Liver (tissue), 9 donors: ENCODE results near the gene SRP14. TPM values are rescaled to one million over a fixed set of nuclear protein-coding genes. Genes with fewer than 3 reads are reported as not detected.

ENCODE experiments used
- DNase-seq: peaks from one replicate; pipeline ENCODE4 v3.0.0-alpha.2; 2017; ENCODE audit warnings: low spot score
- H3K27ac ChIP-seq, 2 donors: one replicate each; pipeline ENCODE4 v1.7.0; 2013; ENCODE audit warnings: inconsistent platforms in 2 of 2, low read length in 2 of 2, control low read depth in 1 of 2, low read depth in 1 of 2, mild to moderate bottlenecking in 1 of 2
- H3K27me3 ChIP-seq, 4 donors: one replicate each; pipeline versions ENCODE4 v1.6.1 to v1.7.0; 2013; ENCODE audit warnings: low read length in 3 of 4, inconsistent platforms in 1 of 4, mild to moderate bottlenecking in 1 of 4, moderate library complexity in 1 of 4; ENCODE audit not compliant: control insufficient read depth in 4 of 4, insufficient read depth in 4 of 4
- H3K36me3 ChIP-seq, 4 donors: one replicate each; pipeline versions ENCODE4 v1.6.1 to v1.7.0; 2013; ENCODE audit warnings: low read length in 3 of 4, mild to moderate bottlenecking in 3 of 4, low read depth in 1 of 4, moderate library complexity in 1 of 4; ENCODE audit not compliant: control insufficient read depth in 4 of 4, insufficient read depth in 3 of 4
- H3K4me1 ChIP-seq, 4 donors: one replicate each; pipeline versions ENCODE4 v1.6.1 to v1.7.0; 2013; ENCODE audit warnings: low read length in 3 of 4, mild to moderate bottlenecking in 3 of 4, moderate library complexity in 1 of 4; ENCODE audit not compliant: control insufficient read depth in 4 of 4, insufficient read depth in 4 of 4
- H3K4me3 ChIP-seq, 3 donors: one replicate each; pipeline versions ENCODE4 v1.6.1 to v1.7.0; 2013; ENCODE audit warnings: low read length in 3 of 3, control low read depth in 1 of 3, low read depth in 1 of 3, mild to moderate bottlenecking in 1 of 3
- H3K9ac ChIP-seq, 2 donors: one replicate each; pipeline ENCODE4 v1.7.0; 2013; ENCODE audit warnings: low read length in 2 of 2, mild to moderate bottlenecking in 2 of 2, moderate library complexity in 2 of 2, control low read depth in 1 of 2, low read depth in 1 of 2
- H3K9me3 ChIP-seq, 4 donors: one replicate each; pipeline versions ENCODE4 v1.6.1 to v1.7.0; 2013; ENCODE audit warnings: low read length in 3 of 4; ENCODE audit not compliant: control insufficient read depth in 4 of 4
- ATF3 ChIP-seq: IDR thresholded peaks from 2 replicates; pipeline ENCODE4 v1.6.1; 2016; ENCODE audit warnings: antibody characterized with exemption
- CTCF ChIP-seq: fragments of 150-350 bp; IDR thresholded peaks from 2 replicates; pipeline ENCODE4 v1.5.1; 2017; ENCODE audit warnings: improper control_type of control experiment, low read depth, low read length; ENCODE audit not compliant: missing input control
- EGR1 ChIP-seq, 2 donors: IDR thresholded peaks; 2 replicates each; pipeline ENCODE4 v1.6.1; 2016 to 2018; ENCODE audit warnings: antibody characterized with exemption in 2 of 2, low read depth in 2 of 2
- FOXA1 ChIP-seq: IDR thresholded peaks from 2 replicates; pipeline ENCODE4 v1.6.1; 2016; ENCODE audit warnings: antibody characterized with exemption
- FOXA2 ChIP-seq: IDR thresholded peaks from 2 replicates; pipeline ENCODE4 v1.6.1; 2016; ENCODE audit warnings: antibody characterized with exemption
- GABPA ChIP-seq, 2 donors: IDR thresholded peaks in 1 of 2; conservative IDR thresholded peaks in 1 of 2; 2 replicates each; pipeline ENCODE4 v1.6.1; 2016; ENCODE audit warnings: antibody characterized with exemption in 2 of 2, mild to moderate bottlenecking in 1 of 2, moderate library complexity in 1 of 2
- HNF4A ChIP-seq, 2 donors: conservative IDR thresholded peaks; 2 replicates each; pipeline ENCODE4 v1.6.1; 2016; ENCODE audit warnings: antibody characterized with exemption in 2 of 2, mild to moderate bottlenecking in 2 of 2
- HNF4G ChIP-seq: IDR thresholded peaks from 2 replicates; pipeline ENCODE4 v1.6.1; 2016; ENCODE audit warnings: antibody characterized with exemption
- JUND ChIP-seq, 2 donors: IDR thresholded peaks; 2 replicates each; pipeline ENCODE4 v1.6.1; 2016; ENCODE audit warnings: antibody characterized with exemption in 2 of 2
- MAX ChIP-seq: IDR thresholded peaks from 2 replicates; pipeline ENCODE4 v1.6.1; 2016; ENCODE audit warnings: antibody characterized with exemption
- NR2F2 ChIP-seq: IDR thresholded peaks from 2 replicates; pipeline ENCODE4 v1.6.1; 2016; ENCODE audit warnings: antibody characterized with exemption
- RAD21 ChIP-seq, 2 donors: IDR thresholded peaks; 2 replicates each; pipeline ENCODE4 v1.6.1; 2016; ENCODE audit warnings: antibody characterized with exemption in 2 of 2, mild to moderate bottlenecking in 2 of 2
- REST ChIP-seq: IDR thresholded peaks from 2 replicates; pipeline ENCODE4 v1.6.1; 2016; ENCODE audit warnings: antibody characterized with exemption, mild to moderate bottlenecking
- RXRA ChIP-seq, 2 donors: IDR thresholded peaks; 2 replicates each; pipeline ENCODE4 v1.6.1; 2017 to 2018; ENCODE audit warnings: antibody characterized with exemption in 2 of 2, mild to moderate bottlenecking in 1 of 2
- SP1 ChIP-seq: IDR thresholded peaks from 2 replicates; pipeline ENCODE4 v1.6.1; 2018; ENCODE audit warnings: antibody characterized with exemption, mild to moderate bottlenecking
- TAF1 ChIP-seq: conservative IDR thresholded peaks from 2 replicates; pipeline ENCODE4 v1.6.1; 2016; ENCODE audit warnings: antibody characterized with exemption, mild to moderate bottlenecking
- YY1 ChIP-seq: IDR thresholded peaks from 2 replicates; pipeline ENCODE4 v1.6.1; 2016; ENCODE audit warnings: antibody characterized with exemption, mild to moderate bottlenecking
- ZBTB33 ChIP-seq: IDR thresholded peaks from 2 replicates; pipeline ENCODE4 v1.6.1; 2016; ENCODE audit warnings: antibody characterized with exemption
- WGBS: extraction: QIAGEN DNeasy Blood & Tissue Kit; methylation state at CpG from one replicate; pipeline ENCODE4 v1.1.7; 2013; 5-methylcytosine and 5-hydroxymethylcytosine counted together
- polyA plus RNA-seq, 2 donors: library from polyadenylated mRNA; stranded (reverse) in 1 of 2; unstranded in 1 of 2; fragments of 200-250 nt in 1 of 2; fragments of >200 nt in 1 of 2; fragmentation: Nextera tagmentation in 1 of 2; extraction: Ambion mirVana in 1 of 2; gene quantifications; one replicate each; pipeline versions ENCODE4 v1.2.1 to v1.2.3, GENCODE V29; 2013 to 2015
- total RNA-seq, 2 donors: library from RNA; depleted of rRNA; stranded (reverse); fragments of >200 nt; gene quantifications; one replicate each; pipeline ENCODE4 v1.2.3, GENCODE V29; 2014
- donor health status: healthy.
- donor health status: healthy.
- donor health status: healthy.
- donor health status: healthy.
- donor health status: healthy.

SRP14 gene
- total and polyA plus RNA-seq, 4 donors: 67.2 to 357 (median 116) TPM

- DNase-seq: peak; percentile 42
- Histone ChIP-seq H3K4me1 (peaks cover 11 to 19% (median 18%) of the 10 kb centered on the region in 4 donors), H3K4me3 (no peak overlapping the region), H3K36me3 (no peaks in the 10 kb centered on the region), H3K9me3 (no peaks in the 10 kb centered on the region), H3K9ac (no peak overlapping the region), H3K27ac (peak overlapping the region; percentile 22 to 56), H3K27me3 (no peaks in the 10 kb centered on the region)
- WGBS: 35% methylated on average over 32 of the region's 32 CpGs
- TF ChIP-seq REST: no peak
- peak; percentile 64 for TF ChIP-seq YY1
- peak; percentile 47 for TF ChIP-seq FOXA2
- no peak for TF ChIP-seq HNF4G
- TF ChIP-seq TAF1: no peak
- no peak for TF ChIP-seq CTCF
- TF ChIP-seq JUND (IDR thresholded peaks at IDR 0.05): peak in 1 of 2 donors; percentile 63
- TF ChIP-seq ATF3: no peak
- peak; percentile 56 to 72 for TF ChIP-seq RAD21 (IDR thresholded peaks at IDR 0.05)
- peak; percentile 86 to 95 for TF ChIP-seq RXRA (IDR thresholded peaks at IDR 0.05)
- peak; percentile 80 for TF ChIP-seq MAX
- peak in 1 of 2 donors; percentile 49 for TF ChIP-seq GABPA (IDR thresholded peaks at IDR 0.05 in 1 of 2, conservative IDR thresholded peaks at IDR 0.05 in 1 of 2)
- peak; percentile 82 for TF ChIP-seq FOXA1
- TF ChIP-seq EGR1 (IDR thresholded peaks at IDR 0.05; ENCODE audit: low read depth in 2 of 2): peak in 1 of 2 donors; percentile 64
- peak; percentile 50 for TF ChIP-seq NR2F2
- TF ChIP-seq HNF4A (conservative IDR thresholded peaks at IDR 0.05): peak; percentile 65 to 87
- TF ChIP-seq SP1: peak; percentile 74
- peak; percentile 98 for TF ChIP-seq ZBTB33
Measured at GRCh38 chr15:40069178-40070165, 30.5 kb upstream of the SRP14 start.
